Common myeloid progenitor, CD34-positive (primary cell): ENCODE results near the gene ITGAL.

ENCODE experiments used
- CTCF ChIA-PET: fragments of 350-600 bp; sonication (Branson Sonifier 250); formaldehyde crosslinking; loops from one replicate; lab custom pipeline; 2021; ENCODE audit warnings: antibody characterized with exemption; lab: Charles Lee
- POLR2A ChIA-PET: fragments of 350-600 bp; sonication (Branson Sonifier 250); formaldehyde crosslinking; loops from one replicate; lab custom pipeline; 2021; ENCODE audit warnings: antibody characterized with exemption; lab: Charles Lee
- DNase-seq, 3 donors: peaks; one replicate each; pipeline versions ENCODE4 v3.0.0 to v3.0.0-alpha.2; 2013
- H3K27ac ChIP-seq, 2 experiments: 1 replicate in 1 of 2; 2 replicates in 1 of 2; pipeline ENCODE4 v1.7.0; 2013; ENCODE audit warnings: inconsistent platforms in 2 of 2, low read length in 2 of 2, mild to moderate bottlenecking in 2 of 2, low read depth in 1 of 2, moderate library complexity in 1 of 2; ENCODE audit not compliant: severe bottlenecking in 2 of 2, insufficient read depth in 1 of 2, poor library complexity in 1 of 2
- H3K27me3 ChIP-seq, 5 experiments: replicated peaks in 2 of 5; 1 replicate in 3 of 5; 2 replicates in 2 of 5; pipeline versions ENCODE4 v1.6.1 to v1.7.0; 2013; ENCODE audit warnings: low read length in 4 of 5, mild to moderate bottlenecking in 2 of 5, moderate library complexity in 2 of 5, inconsistent platforms in 1 of 5; ENCODE audit not compliant: insufficient read depth in 5 of 5, control insufficient read depth in 4 of 5
- H3K36me3 ChIP-seq, 4 experiments: 1 replicate in 2 of 4; 2 replicates in 2 of 4; pipeline versions ENCODE4 v1.6.1 to v1.7.0; 2013; ENCODE audit warnings: low read length in 3 of 4, control low read depth in 1 of 4, mild to moderate bottlenecking in 1 of 4; ENCODE audit not compliant: control insufficient read depth in 4 of 4, insufficient read depth in 4 of 4
- H3K4me1 ChIP-seq, 4 experiments: 1 replicate in 3 of 4; 2 replicates in 1 of 4; pipeline versions ENCODE4 v1.6.1 to v1.7.1; 2013; ENCODE audit warnings: low read length in 3 of 4, mild to moderate bottlenecking in 3 of 4, control low read depth in 1 of 4, inconsistent platforms in 1 of 4, moderate library complexity in 1 of 4; ENCODE audit not compliant: control insufficient read depth in 4 of 4, insufficient read depth in 4 of 4; ENCODE audit errors: control extremely low read depth in 1 of 4
- H3K4me3 ChIP-seq, 7 experiments: 1 replicate in 4 of 7; 2 replicates in 3 of 7; pipeline versions ENCODE4 v1.5.1 to v1.7.0; 2013; ENCODE audit warnings: mild to moderate bottlenecking in 7 of 7, low read length in 6 of 7, moderate library complexity in 6 of 7, inconsistent platforms in 2 of 7, low read depth in 2 of 7, control low read depth in 1 of 7; ENCODE audit not compliant: insufficient read depth in 4 of 7, control insufficient read depth in 1 of 7; ENCODE audit errors: extremely low read depth in 1 of 7
- H3K9me3 ChIP-seq, 5 experiments: 1 replicate in 4 of 5; 2 replicates in 1 of 5; pipeline versions ENCODE4 v1.6.1 to v1.7.1; 2013; ENCODE audit warnings: low read length in 4 of 5, mild to moderate bottlenecking in 2 of 5, inconsistent platforms in 1 of 5, low read depth in 1 of 5, moderate library complexity in 1 of 5; ENCODE audit not compliant: control insufficient read depth in 4 of 5, insufficient read depth in 2 of 5; ENCODE audit errors: control extremely low read depth in 1 of 5
- WGBS: methylation state at CpG from one replicate; pipeline ENCODE4 v1.1.5; 2013; ENCODE audit not compliant: insufficient coverage; 5-methylcytosine and 5-hydroxymethylcytosine counted together

The ITGAL gene

DNA sequence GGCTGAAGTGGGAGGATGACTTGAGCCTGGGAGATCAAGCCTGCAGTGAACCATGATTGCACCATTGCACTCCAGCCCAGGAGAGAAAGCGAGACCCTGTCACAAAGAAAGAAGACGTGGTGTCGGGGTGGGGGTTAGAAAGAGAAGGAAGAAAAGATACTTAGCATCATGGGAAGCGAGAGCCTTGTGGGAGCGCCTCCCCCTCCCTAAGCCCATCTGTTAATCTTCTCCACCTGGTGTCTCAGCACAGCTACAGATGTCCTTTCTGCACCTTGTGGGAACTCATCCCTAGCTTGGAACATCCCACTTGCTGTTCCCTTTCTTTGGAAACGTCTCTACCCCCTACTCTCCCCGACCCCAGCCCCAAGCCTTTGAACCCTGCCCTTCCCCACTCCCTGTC lies 93.0 kb downstream of the ITGAL start:
- Histone ChIP-seq H3K27me3 (no peaks in the 10 kb centered on the region), H3K9me3 (no peaks in the 10 kb centered on the region), H3K4me3 (no peak overlapping the region), H3K36me3 (no peaks in the 10 kb centered on the region), H3K27ac (no peak overlapping the region), H3K4me1 (peaks cover 3 to 41% (median 31%) of the 10 kb centered on the region in 4 experiments)
- WGBS, result 72% methylated on average over 3 of the region's 7 CpGs
- CTCF ChIA-PET, result interaction anchor here (0.5 to 1.5 kb wide), 6 partner anchors 32 to 136 kb away, joined by 3 to 6 read pairs (median 4); partner anchors contain the start of gene PRR14
- DNase-seq, result no peak
- POLR2A ChIA-PET, result no interaction called here

- DNase-seq, result no peak
- WGBS, result 96% methylated on average over 8 of the region's 8 CpGs
- POLR2A ChIA-PET, result no interaction called here
- no peaks in the 10 kb centered on the region for H3K27me3 ChIP-seq
- H3K36me3 ChIP-seq, result no peaks in the 10 kb centered on the region
- peaks cover 3 to 45% (median 33%) of the 10 kb centered on the region in 4 experiments for H3K4me1 ChIP-seq
- CTCF ChIA-PET, result interaction anchor here (0.5 to 1.5 kb wide), 7 partner anchors 32 to 135 kb away, joined by 3 to 6 read pairs (median 4); partner anchors contain the start of gene PRR14
- no peak overlapping the region for H3K27ac ChIP-seq
- H3K4me3 ChIP-seq, result no peak overlapping the region
- no peaks in the 10 kb centered on the region for H3K9me3 ChIP-seq
Measured at GRCh38 chr16:30565984-30566383, 93.4 kb downstream of the ITGAL start.

DNA sequence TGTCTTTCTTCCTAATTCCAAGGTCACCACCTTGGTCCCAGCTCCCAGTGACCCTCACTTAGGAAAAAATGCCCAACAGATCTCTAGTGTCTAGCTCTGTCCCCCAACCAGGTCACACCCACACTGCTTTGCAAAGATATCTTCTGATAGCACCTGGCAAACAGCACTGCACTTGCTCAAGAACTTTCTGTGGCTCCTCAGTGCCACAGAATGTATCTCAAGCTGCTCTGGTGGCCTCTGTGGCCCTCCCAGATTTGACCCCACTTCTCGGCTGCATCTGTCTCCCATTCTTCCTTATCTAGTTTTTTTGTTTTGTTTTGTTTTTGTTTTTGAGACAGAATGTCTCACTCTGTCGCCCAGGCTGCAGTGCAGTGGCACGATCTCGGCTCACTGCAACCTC lies 94.0 kb downstream of the ITGAL start:
- ChIA-PET POLR2A (no interaction called here), CTCF (interaction anchor here (0.8 to 1.5 kb wide), 6 partner anchors 8 to 135 kb away, joined by 3 to 6 read pairs (median 4); partner anchors contain the start of gene ZNF764)
- no peak overlapping the region for H3K27ac ChIP-seq
- no peak for DNase-seq
- H3K36me3 ChIP-seq, result no peaks in the 10 kb centered on the region
- 100% methylated on average over 3 of the region's 4 CpGs for WGBS
- no peak overlapping the region for H3K4me3 ChIP-seq
- H3K9me3 ChIP-seq, result no peaks in the 10 kb centered on the region
- H3K27me3 ChIP-seq, result no peaks in the 10 kb centered on the region
- peaks cover 3 to 45% (median 29%) of the 10 kb centered on the region in 4 experiments for H3K4me1 ChIP-seq

- WGBS, result 99% methylated on average over 8 of the region's 14 CpGs
- Histone ChIP-seq H3K9me3 (no peaks in the 10 kb centered on the region), H3K27me3 (no peaks in the 10 kb centered on the region), H3K4me3 (peak overlapping the region in 1 of 7 experiments; percentile 7), H3K27ac (peak overlapping the region; percentile 22 to 72), H3K36me3 (no peaks in the 10 kb centered on the region), H3K4me1 (peaks cover 5 to 48% (median 32%) of the 10 kb centered on the region in 4 experiments)
- POLR2A ChIA-PET, result interaction anchor here (1.3 kb wide), 1 partner anchor 32 kb away, joined by 3 read pairs; no protein-coding TSS in a partner anchor
- DNase-seq, result peak in 2 of 3 donors; percentile 77 to 78
- CTCF ChIA-PET, result interaction anchor here (0.9 to 1.2 kb wide), 2 partner anchors 9 to 18 kb away, joined by 3 to 4 read pairs; partner anchors contain the start of genes ZNF764 and ZNF785
Measured at GRCh38 chr16:30567160-30567990, 94.8 kb downstream of the ITGAL start.

DNA sequence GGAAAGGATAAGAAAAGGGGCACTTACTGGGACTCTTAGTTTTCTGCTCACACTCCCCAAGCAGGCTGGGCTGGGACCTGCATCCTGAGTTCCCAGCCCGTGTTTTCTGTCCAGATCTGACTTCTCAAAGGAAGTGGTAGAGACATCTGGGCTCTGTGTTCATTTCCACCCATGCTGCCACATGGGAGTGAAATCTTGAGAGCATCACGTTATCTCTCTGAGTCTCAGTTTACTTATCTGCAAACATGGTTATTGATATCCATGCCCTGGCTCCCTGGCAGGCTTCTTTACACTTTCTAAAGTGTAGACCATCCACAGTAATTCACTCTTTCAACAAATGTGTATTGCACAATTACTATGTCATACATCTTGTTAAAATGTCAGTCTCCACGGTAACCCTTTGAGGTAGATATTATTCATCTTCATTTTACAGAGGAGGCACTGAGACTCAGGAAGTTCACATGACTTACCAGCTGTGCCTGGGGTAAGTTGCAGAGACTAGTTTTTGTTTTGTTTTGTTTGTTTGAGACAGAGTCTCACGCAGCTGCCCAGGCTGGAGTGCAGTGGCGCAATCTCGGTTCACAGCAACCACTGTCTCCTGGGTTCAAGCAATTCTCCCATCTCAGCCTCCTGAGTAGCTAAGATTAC lies 95.6 kb downstream of the ITGAL start:
- H3K4me1 ChIP-seq, result peaks cover 7 to 56% (median 36%) of the 10 kb centered on the region in 4 experiments
- H3K36me3 ChIP-seq, result no peaks in the 10 kb centered on the region
- H3K27me3 ChIP-seq, result no peaks in the 10 kb centered on the region
- 18% methylated on average over 3 of the region's 6 CpGs for WGBS
- peak overlapping the region; percentile 22 to 72 for H3K27ac ChIP-seq
- ChIA-PET POLR2A (interaction anchor here (1.3 kb wide), 1 partner anchor 33 kb away, joined by 3 read pairs; no protein-coding TSS in a partner anchor), CTCF (interaction anchor here (1.2 kb wide), 2 partner anchors 18 to 32 kb away, joined by 4 read pairs; partner anchors contain the start of gene ZNF785)
- no peaks in the 10 kb centered on the region for H3K9me3 ChIP-seq
- peak; percentile 62 to 94 (median 90) for DNase-seq
- peak overlapping the region in 3 of 7 experiments; percentile 4 to 36 (median 7) for H3K4me3 ChIP-seq

DNA sequence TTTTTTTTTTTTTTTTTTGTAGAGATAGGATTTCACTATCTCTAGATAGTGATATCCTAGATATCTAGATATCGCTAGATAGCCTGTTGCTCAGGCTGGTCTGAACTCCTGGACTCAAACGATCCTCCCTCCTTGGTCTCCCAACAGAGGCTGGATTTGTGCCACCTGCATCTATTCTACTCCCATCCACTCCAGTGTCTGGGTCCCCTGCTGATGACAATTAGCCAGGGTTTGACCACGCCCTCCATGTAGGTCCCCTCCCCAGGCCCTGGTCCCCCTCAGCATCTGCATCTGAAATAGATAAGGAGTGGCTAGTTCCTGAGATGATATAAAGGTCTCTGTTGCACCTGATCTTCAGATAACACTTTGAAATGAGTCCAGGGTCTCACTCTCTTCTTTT lies 96.7 kb downstream of the ITGAL start:
- Histone ChIP-seq H3K9me3 (no peaks in the 10 kb centered on the region), H3K4me3 (no peak overlapping the region), H3K27ac (no peak overlapping the region), H3K27me3 (no peaks in the 10 kb centered on the region), H3K36me3 (no peaks in the 10 kb centered on the region), H3K4me1 (peaks cover 7 to 57% (median 36%) of the 10 kb centered on the region in 4 experiments)
- WGBS, result 100% methylated on average over 2 of the region's 3 CpGs
- CTCF ChIA-PET, result interaction anchor here (1.2 kb wide), 1 partner anchor 33 kb away, joined by 4 read pairs; no protein-coding TSS in a partner anchor
- POLR2A ChIA-PET, result no interaction called here
- DNase-seq, result no peak
